HG03469 (cell line): Measurements from ENCODE around the gene ECSIT.

Experiments
- ATAC-seq: cut with Tn5 transposase; IDR thresholded peaks from one replicate; pipeline ENCODE4 v1.9.1; 2021; ENCODE audit warnings: mild to moderate bottlenecking, moderate library complexity, moderate number of reproducible peaks; ENCODE audit not compliant: unreplicated experiment

The ECSIT gene

DNA sequence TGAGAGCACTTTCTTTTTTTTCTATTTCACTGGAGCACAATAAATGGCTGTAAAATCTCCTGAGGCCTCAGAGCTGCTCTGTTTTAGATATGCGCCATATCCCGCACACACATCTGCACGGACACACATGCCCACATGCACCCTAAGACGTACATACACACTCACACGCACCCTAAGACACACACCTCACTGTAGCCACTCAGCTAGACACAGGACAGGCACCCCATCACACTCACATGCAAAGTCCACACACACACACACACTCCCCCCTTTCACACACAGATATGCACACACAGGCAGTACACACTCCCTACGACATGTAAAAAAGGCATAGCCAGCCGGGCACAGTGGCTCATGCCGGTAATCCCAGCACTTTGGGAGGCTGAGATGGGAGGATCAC is 21.3 kb upstream of the ECSIT start:
- ATAC-seq = no peak

DNA sequence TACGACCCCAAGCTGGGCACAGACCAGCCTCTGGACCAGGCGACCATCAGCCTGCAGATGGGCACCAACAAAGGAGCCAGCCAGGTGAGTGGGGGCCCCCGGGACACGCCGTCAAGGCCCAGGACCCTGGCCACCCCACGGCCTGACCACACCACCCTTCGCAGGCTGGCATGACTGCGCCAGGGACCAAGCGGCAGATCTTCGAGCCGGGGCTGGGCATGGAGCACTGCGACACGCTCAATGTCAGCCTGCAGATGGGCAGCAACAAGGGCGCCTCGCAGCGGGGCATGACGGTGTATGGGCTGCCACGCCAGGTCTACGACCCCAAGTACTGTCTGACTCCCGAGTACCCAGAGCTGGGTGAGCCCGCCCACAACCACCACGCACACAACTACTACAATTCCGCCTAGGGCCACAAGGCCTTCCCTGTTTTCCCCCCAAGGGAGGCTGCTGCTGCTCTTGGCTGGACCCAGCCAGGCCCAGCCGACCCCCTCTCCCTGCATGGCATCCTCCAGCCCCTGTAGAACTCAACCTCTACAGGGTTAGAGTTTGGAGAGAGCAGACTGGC is 20.5 kb upstream of the ECSIT start:
- no peak for ATAC-seq

DNA sequence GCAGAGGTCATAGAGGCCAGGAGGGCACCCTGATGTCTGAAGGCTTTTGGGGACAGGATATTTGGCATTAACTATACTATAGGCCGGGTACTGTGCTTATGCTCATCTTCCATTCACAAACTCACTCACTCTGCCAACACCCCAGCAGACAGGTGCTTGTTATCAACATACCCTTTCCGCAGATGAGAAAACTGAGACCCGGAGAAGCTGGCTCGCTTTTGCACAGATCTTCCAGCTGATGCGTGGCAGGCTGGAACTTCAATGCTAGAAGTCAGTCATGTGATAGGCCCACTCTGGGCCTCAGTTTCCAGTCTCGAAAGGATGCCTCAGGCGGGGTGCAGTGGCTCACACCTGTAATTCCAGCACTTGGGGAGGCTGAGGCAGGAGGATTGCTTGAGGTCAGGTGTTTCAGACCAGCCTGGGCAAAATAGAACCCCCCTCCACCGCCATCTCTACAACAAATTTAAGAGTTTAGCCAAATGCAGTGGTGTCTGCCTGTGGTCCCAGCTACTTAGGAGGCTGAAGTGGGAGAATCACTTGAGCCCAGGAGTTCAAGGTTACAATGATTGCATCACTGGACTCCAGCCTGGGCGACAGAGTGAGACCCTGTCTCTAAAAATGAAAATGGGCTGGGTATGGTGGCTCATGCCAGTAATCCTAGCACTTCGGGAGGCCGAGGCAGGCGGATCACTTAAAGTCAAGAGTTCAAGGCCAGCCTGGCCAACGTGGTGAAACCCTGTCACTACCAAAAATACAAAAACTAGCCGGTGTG is 19.2 kb upstream of the ECSIT start:
- ATAC-seq = no peak

DNA sequence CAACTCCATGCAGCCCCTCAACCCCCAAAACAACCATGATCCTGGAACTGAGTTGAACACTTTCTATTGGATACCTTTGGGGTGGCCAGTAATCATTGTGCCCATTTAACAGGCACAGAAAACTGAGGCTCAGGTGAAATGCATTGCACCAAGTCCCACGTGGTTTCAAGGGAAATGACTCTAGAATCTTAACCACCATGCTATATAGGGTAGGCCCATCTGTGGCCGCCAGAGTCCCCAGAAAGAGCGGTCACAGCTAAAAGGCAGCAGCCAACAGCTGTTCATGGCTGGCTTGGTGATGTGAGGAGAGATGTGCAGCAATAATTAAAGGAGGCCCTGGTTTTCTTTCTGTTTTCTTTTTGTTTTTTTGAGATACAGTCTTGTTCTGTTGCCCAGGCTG is 12.3 kb upstream of the ECSIT start:
- ATAC-seq = no peak

DNA sequence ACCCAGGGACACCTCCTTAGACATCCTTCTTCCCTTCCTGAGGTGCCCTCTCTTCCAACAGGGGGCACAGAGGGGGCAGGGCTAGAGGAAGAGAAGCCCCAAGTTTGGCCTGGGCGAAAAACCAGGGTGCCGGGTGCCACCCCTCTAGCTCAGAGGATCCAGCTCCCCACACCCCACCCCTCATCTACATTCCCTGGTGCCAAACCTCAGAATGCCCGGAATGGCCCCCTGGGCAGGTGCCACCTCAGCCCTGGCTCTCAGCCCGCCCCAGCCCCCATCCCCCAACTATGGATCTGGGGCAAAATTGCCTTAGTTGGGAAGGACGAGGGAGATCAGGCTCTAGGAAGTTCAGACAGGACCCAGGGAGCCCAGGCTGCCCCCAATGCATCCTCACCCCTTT is 11.7 kb upstream of the ECSIT start:
- ATAC-seq = no peak

DNA sequence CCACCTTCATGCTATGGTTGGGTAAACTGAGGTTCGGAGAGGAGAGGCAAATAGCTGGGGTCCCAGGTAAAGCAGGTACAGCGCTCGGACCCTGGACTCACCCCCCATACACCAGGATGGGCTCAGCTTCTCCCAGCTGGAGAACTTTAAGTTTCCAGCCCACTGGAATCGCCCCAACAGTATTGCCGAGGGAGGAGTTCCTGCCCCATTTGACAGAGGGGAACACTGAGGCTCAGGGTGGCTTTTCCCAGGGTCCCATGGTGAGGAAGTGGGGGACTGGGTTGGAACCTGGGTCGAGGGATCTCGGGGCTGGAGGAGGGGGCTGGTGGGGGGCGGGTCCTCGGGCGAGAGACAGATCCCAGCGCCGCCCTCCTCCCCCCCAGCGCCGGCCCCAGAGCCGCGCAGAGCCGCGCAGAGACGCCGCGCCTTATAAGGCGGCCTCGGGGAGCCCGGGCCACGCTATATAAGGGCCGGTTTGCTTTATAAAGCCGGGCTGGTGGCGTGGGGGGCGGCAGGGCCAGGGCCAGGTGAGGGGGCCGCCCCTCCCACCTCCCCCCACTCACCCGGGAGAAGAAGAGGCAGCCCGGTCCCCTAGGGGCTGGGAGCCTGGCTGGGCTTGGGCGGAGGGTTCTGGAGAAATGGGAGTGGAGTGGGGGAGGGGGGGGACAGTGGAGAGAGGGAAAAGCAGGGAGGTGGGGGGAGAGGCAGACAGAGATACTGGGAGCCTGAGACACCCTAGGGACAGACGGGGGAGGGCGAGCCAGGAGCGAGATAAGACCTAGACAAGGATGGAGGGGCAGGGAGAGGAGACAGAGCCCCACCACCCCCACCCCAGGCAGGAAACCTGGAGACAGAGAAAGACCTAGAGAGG is 10.8 kb upstream of the ECSIT start:
- no peak for ATAC-seq

DNA sequence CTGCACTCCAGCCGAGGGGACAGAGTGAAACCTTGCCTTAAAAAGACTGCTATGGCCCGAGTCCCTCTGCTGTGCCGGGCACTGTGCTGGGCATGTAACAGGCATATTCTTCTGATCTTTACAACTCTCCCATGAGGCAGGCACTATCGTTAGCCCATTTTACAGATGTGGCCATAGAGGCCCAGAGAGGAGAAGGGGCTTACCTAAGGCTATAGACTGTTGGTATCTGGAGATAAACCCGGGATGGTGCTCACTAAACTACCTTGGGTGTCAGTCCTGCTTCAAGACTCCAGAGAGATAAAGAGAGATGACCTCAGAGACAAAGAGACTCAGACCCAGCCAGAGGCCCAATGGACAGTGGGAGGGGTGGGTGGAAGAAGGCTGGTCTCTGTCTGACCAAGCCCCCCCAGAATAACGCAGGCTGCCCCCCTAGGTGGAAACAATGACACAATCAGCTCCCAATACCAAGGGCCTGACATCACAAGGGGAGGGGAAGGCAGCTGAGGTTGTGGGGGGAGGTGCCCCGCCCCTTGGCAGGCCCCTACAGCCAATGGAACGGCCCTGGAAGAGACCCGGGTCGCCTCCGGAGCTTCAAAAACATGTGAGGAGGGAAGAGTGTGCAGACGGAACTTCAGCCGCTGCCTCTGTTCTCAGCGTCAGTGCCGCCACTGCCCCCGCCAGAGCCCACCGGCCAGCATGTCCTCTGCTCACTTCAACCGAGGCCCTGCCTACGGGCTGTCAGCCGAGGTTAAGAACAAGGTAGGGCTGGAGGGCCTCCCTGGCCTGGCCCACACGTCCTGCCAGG is 9.5 kb upstream of the ECSIT start, which contains the start of gene CNN1:
CNN1 (plus strand) TSS at position 620 of the 805 bp plus-strand sequence; CDS start at position 697, 77 bp downstream.
- ATAC-seq = no peak

DNA sequence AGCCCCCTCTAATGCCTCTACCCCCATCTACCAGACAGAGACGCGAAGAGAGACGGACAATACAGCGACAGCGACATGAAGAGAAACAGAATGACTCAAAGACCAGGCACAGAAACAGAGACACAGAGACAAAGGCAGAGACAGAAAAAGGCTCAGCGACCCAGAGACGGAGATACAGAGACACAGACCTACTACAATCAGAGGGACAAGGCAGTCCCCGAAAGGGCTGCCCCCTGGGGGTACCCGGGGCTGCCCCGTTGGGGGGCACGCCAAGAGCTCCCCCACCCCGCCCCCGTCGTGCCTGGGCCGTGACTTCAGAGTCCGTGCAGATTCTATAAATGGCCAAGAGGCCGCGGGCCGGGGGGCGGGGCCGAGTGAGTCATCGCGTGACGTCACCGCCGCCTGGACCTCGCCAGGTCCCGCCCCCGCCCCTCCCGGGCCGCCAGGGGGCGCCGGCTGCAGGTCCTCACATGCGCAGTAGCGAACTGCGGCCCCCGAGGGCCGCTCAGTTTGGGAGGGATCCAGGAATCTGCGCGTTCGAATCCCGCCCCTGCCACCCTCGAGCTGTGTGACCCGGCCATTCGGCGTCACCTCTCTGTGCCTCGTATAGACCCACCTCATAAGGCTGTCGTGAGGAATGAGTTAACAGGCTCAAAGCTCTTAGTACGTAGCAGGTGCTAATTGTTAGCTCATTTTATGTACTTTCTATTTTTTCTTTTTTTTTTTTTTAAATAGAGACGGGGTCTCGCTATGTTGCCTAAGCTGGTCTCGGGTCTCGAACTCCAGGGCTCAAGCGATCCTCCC is 7.1 kb upstream of the ECSIT start:
- peak; percentile 54 for ATAC-seq

DNA sequence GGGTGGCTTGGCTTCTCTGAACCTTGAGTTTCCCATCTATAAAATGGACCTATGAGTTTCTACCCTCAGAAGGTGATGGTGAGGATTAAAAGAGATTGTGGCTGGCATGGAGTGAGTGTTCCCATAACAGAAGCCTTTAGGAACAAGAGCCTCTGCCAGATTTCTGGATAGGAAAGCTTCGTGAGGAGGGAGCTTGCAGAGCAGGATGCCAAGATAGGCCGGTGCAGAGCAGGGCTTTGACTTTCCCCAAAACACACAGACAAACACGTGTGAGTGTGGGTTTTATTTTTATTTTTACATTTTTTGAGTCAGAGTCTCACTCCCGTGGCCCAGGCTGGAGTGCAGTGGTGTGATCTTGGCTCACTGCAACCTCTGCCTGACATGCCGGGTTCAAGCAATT is 6.0 kb upstream of the ECSIT start:
- no peak for ATAC-seq

DNA sequence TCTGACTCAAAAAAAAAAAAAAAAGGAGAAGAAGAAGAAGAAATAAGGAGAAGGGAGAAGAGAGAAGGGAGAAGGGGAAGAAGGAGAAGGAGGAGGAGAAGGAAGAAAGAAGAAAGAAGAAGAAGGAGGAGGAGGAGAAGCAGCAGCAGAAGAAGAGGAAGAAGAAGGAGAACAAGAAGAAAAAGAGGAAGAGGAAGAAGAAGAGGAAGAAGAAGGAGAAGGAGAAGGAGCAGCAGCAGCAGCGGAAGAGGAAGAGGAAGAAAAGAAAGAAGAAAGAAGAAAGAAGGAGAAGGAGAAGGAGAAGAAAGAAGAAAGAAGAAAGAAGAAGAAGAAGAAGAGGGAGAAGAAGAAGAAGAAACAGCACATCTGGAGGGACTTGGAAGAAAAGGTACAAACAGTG is 5.6 kb upstream of the ECSIT start:
- no peak for ATAC-seq

DNA sequence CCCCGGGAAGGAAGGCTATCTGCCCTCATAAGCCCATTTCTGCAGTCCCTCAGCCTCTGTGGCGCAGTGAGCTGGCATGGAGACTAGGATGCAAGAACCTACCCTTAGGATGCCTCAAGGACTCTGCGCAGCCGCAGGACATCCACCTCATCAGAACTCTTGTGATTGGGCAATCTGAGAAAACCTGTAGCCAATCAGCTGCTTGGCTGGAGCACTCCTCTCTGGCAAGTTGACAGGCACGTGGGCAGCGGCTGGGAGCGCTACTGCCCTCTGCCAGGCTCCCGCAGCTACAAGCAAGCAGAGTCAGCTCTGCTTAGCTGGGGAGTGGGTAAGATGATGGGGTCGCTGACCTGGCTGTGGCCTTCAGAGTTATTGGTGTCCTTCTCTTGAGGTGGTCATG is 1.5 kb upstream of the ECSIT start:
- ATAC-seq = no peak

DNA sequence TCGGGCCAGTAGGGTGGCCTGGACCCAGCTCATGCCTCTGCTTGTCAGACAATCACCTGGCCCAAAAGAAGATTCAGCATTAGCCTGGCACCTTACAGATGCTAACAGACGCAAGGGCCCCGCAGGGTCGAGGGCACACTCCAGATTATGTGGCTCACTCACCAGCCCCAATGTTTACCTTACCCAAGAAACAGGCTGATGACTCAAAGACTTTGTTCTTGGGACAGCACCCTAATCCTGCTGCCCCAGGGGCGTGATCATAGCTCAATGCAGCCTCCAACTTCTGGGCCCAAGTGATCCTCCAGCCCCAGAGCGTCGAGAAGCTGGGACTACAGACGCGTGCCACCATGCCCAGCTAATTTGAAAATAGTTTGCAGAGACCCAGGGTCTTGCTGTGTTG is 9.8 kb downstream of the ECSIT start:
- ATAC-seq = no peak

DNA sequence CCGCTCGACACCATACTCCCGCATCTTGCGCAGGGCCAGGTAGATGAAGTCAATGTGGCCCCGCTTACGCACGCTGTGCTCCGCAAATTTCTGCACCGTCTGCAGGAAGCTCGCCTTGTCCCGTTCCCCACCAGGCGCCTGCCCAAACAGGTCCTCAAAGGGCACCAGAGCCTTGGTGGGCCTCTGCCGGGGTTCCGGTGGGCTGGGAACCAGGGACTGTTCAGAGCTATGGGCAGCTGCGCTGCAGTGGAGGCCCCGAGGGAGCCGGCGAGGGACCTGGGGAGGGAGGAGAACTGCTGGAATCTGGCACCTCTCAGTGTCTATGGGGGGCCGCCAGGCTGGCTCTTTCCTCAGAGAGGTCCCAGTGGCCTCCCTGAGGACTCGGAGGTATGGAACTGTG is 15.0 kb downstream of the ECSIT start:
- no peak for ATAC-seq

DNA sequence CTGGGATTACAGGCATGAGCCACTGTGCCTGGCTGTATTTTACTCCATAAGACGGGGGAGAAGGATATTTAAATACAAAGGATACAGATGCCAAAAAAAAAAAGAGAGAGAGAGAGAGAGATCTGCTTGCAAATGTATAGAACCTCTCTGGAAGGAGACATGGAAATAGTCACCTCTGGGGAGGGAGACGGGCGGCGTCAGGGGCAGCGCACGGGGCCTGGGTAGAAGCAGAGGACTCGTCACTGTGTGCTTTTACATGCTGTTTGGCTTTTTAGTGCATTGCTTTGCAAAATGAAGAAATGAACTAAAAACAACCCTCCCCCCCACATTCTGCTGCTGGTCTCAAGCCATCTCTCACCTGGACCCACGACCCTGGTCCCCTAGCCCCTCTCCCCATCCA is 18.5 kb downstream of the ECSIT start:
- no peak for ATAC-seq

DNA sequence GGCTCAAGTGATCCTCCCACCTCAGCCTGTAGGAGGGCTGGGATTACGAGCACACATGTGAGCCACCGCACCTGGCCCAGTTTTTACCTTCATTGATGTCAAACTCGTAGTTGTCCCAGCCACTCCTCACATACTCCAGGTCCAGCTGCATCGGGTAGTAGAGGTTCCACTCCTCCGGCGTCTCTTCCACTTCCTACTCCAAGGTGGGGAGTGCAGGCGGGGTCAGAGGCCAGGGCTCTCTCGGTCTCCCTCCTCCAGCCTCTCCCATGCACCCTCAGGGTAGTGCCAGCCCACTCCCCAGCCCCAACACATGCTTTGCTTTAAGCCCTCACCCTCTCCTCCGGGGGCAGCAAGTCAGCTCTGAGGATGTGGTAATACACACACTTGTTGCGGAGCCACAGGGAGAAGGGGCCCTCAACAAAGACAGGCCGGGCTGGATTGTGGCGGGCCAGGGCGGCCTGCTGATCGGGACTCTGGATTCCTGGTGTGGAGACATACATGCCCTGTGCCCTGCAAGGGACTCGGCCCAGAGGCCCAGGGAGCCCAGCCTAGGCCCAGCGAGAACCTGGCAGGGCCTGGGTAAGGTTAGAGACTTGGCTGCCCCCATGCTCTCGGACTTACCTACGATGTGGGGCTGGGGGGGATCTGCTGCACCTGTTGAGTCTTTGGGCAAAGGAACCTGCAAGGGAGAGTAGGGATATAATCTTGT is 21.4 kb downstream of the ECSIT start:
- no peak for ATAC-seq

DNA sequence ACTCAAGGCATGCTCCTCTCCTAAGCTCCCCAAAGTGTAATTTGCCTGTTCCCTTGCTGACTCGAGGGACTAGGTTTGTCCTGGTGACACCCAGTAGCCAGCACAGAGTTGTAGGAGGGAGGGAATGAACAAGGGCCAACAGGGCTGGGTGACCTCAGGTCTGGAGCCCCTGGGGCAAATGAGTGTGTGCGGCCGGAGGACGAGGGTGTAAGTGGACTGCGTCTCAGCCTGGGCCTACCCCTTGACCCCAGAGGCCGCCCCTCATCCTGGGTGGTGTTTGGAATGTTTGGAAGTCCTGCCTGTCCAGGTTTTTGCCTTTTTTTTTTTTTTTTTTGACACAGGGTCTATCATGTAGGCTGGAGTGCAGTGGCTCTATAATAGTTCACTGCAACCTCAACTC is 22.0 kb downstream of the ECSIT start:
- no peak for ATAC-seq

DNA sequence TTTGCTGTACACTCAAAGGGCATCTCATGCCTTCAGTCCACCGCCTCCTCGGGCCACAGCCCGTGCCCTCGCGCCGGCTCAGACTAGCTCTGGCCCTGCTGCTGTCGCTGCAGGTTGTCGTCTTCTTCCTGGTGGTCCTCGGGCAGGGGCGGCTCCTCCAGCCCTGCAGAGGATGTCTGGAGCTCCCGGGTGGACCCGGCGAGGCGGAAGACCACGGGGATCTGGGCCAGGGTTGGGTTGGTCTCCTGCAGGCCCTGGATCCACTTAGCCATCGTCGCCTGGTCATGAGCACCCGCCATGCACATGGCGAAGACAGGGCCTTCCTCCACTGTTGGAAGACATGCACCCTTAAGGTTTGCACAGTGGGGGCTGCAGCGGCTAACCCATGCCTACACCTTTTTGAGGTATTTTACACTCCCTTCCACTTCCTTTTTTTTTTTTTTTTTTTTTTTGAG is 22.8 kb downstream of the ECSIT start:
- ATAC-seq = peak; percentile 31

DNA sequence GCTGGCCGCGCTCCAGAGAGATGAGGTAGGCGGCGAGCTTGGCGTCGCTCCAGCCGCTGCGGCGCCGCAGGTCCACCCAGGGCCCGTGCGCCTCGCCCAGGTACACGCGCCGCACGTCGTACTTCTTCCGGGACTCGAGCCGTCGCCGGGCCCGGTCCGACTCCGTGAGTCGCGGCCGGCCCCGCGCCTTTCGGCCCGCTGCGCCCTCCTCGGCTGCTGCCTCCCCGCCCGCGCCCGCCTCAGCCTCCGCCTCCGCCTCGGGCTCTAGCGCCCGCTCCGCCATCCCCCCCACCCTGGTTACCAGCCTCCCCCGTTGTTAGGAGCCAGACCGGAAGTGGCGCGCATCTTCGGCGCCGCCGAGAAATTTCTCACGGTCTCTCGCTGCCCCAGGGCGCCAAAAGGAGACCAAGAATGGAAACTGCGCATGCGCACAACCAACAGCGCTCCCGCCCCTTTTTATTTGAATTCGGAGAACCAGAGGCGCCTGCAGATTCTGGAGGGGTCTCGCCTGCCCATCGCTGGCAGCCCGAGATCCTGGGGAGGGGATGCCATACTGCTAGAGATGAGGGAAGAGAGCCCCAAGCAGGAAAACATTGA is 23.3 kb downstream of the ECSIT start, which contains the start of gene ZNF653:
ZNF653 (minus strand) TSS at position 336 of the 597 bp plus-strand sequence; CDS start at position 283, 53 bp downstream.
- ATAC-seq = peak; percentile 23

DNA sequence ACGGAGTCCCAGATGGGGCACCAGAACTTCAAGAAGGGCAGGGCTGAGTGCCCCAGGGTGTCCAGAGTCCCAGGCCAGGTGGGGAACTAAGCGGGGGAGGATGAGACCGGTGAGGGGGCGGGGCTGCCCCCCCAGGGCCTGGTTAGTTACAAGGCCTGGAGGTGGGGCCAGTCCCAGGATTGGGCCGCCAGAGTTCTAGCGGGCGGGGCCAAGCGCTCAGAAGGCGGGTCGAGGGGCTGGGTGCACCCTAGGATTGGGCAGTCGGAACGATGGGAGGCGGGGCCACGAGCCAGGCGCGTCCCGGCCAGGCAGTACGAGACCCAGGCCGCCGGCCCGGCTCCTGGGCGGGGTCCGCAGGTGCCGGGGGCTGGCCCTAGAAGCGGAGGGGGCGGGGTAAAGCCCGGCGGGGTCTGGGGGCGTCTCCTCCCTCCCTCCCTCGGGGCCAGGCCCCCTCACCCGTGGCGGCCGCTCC is 23.9 kb downstream of the ECSIT start:
- peak; percentile 76 for ATAC-seq
